Osteocyte (in vitro differentiated cells): Measurements from ENCODE around the gene OR4D1. TPM values are rescaled to one million over a fixed set of nuclear protein-coding genes. Genes with fewer than 3 reads are reported as not detected.

Source experiments
- DNase-seq: peaks from one replicate; pipeline ENCODE4 v3.0.0; 2021; ENCODE audit warnings: mixed read lengths; ENCODE audit not compliant: unreplicated experiment; ENCODE audit errors: extremely low spot score
- H3K27ac Mint-ChIP-seq: one replicate; pipeline ENCODE4 v1.8.0; 2021; ENCODE audit warnings: mild to moderate bottlenecking, mixed read lengths; ENCODE audit not compliant: unreplicated experiment
- H3K27me3 Mint-ChIP-seq: one replicate; pipeline ENCODE4 v1.8.0; 2021; ENCODE audit warnings: mixed read lengths; ENCODE audit not compliant: unreplicated experiment
- H3K36me3 Mint-ChIP-seq: one replicate; pipeline ENCODE4 v1.8.0; 2021; ENCODE audit warnings: mixed read lengths; ENCODE audit not compliant: unreplicated experiment
- H3K4me1 Mint-ChIP-seq: one replicate; pipeline ENCODE4 v1.8.0; 2021; ENCODE audit warnings: mixed read lengths; ENCODE audit not compliant: unreplicated experiment
- H3K4me3 Mint-ChIP-seq: one replicate; pipeline ENCODE4 v1.8.0; 2021; ENCODE audit warnings: mild to moderate bottlenecking, moderate library complexity, mixed read lengths; ENCODE audit not compliant: unreplicated experiment
- H3K9me3 Mint-ChIP-seq: one replicate; pipeline ENCODE4 v1.8.0; 2021; ENCODE audit warnings: mixed read lengths; ENCODE audit not compliant: unreplicated experiment
- CTCF ChIP-seq: fragments of 200-600 bp; sonication (generic); IDR thresholded peaks from 2 replicates; pipeline ENCODE4 v1.5.0; 2021; ENCODE audit warnings: antibody characterized with exemption, mild to moderate bottlenecking, moderate library complexity
- total RNA-seq: library from RNA; stranded (reverse); gene quantifications from 2 replicates; pipeline ENCODE4 v1.2.1, GENCODE V29; 2021

Gene OR4D1
- total RNA-seq, 1 donor from 2014 or later: 0.11 TPM

GRCh38 chr17:58184986-58185761 lies 37.0 kb downstream of the OR4D1 start:
- Mint-ChIP-seq H3K4me3 (no peak overlapping the region), H3K27me3 (peaks cover 8% of the 10 kb centered on the region), H3K36me3 (no peaks in the 10 kb centered on the region), H3K9me3 (no peaks in the 10 kb centered on the region), H3K4me1 (no peaks in the 10 kb centered on the region), H3K27ac (no peak overlapping the region)
- peak; percentile 77 for DNase-seq
- TF ChIP-seq CTCF: no peak

- TF ChIP-seq CTCF: no peak
- Mint-ChIP-seq H3K9me3 (no peaks in the 10 kb centered on the region), H3K36me3 (no peaks in the 10 kb centered on the region), H3K27me3 (peaks cover 8% of the 10 kb centered on the region), H3K27ac (no peak overlapping the region), H3K4me3 (no peak overlapping the region), H3K4me1 (no peaks in the 10 kb centered on the region)
- DNase-seq: no peak
These were observed 38.4 kb downstream of the OR4D1 start for GRCh38 chr17:58186591-58186990.

- Mint-ChIP-seq H3K27ac (no peak overlapping the region), H3K4me3 (no peak overlapping the region), H3K4me1 (no peaks in the 10 kb centered on the region), H3K9me3 (no peaks in the 10 kb centered on the region), H3K36me3 (no peaks in the 10 kb centered on the region), H3K27me3 (peaks cover 8% of the 10 kb centered on the region)
- no peak for TF ChIP-seq CTCF
- DNase-seq: no peak
These were observed 38.9 kb downstream of the OR4D1 start for GRCh38 chr17:58187063-58187462.

GRCh38 chr17:58187675-58188074 lies 39.5 kb downstream of the OR4D1 start:
- H3K27me3 Mint-ChIP-seq: peaks cover 8% of the 10 kb centered on the region
- no peaks in the 10 kb centered on the region for H3K4me1 Mint-ChIP-seq
- H3K4me3 Mint-ChIP-seq: no peak overlapping the region
- no peak for DNase-seq
- H3K36me3 Mint-ChIP-seq: no peaks in the 10 kb centered on the region
- no peak overlapping the region for H3K27ac Mint-ChIP-seq
- no peaks in the 10 kb centered on the region for H3K9me3 Mint-ChIP-seq
- TF ChIP-seq CTCF: no peak

GRCh38 chr17:58189436-58190146 lies 41.4 kb downstream of the OR4D1 start:
- Mint-ChIP-seq H3K4me1 (no peaks in the 10 kb centered on the region), H3K4me3 (no peak overlapping the region), H3K36me3 (no peaks in the 10 kb centered on the region), H3K9me3 (no peaks in the 10 kb centered on the region), H3K27ac (no peak overlapping the region), H3K27me3 (peaks cover 7% of the 10 kb centered on the region)
- no peak for DNase-seq
- no peak for TF ChIP-seq CTCF
